ENCODE results near the gene KCNN3. TPM values are rescaled to one million over a fixed set of nuclear protein-coding genes. Genes with fewer than 3 reads are reported as not detected.

The KCNN3 gene
- total and polyA plus RNA-seq, 2 of the 8 experiments (the other 6 are each of a cell fraction or from before 2014, with no cell fraction given), result 2.8 to 3.7 TPM

- no peak for TF ChIP-seq ATF2 (IDR thresholded peaks at IDR 0.05; ENCODE audit: low read length)
- no peak for TF ChIP-seq CREB1 (IDR thresholded peaks at IDR 0.05)
- TF ChIP-seq NANOG (IDR thresholded peaks at IDR 0.05; ENCODE audit: insufficient read depth, low read depth, low read length, poor library complexity, severe bottlenecking), result no peak
- no peak for TF ChIP-seq HDAC6 (IDR thresholded peaks at IDR 0.05; ENCODE audit: low read depth, low read length)
- no peak for TF ChIP-seq EZH2 (IDR thresholded peaks at IDR 0.05; ENCODE audit: low read depth, low read length, severe bottlenecking)
- no peak for TF ChIP-seq EGR1 (IDR thresholded peaks at IDR 0.05; ENCODE audit: borderline replicate concordance, low read depth, low read length)
These were observed 59.5 kb downstream of the KCNN3 start (continued) for GRCh38 chr1:154810571-154810970.
